Spinal cord (tissue), 10 donors: ENCODE data around the gene UBXN7. TPM values are rescaled to one million over a fixed set of nuclear protein-coding genes. Genes with fewer than 3 reads are reported as not detected.
"Not testable (repeated sequence)": the region's sequence is repeated elsewhere in the genome, so short reads cannot be mapped to it uniquely, and the experiment has no call there.

Source experiments
- DNase-seq, 6 donors: peaks; one replicate each; pipeline versions ENCODE4 v3.0.0 to v3.0.0-alpha.2; 2013 to 2015; ENCODE audit warnings: low spot score in 6 of 6, low read depth in 4 of 6
- H3K27ac ChIP-seq: one replicate; pipeline ENCODE4 v1.5.1; 2013; ENCODE audit warnings: low read depth, low read length, control low read depth
- H3K27me3 ChIP-seq: one replicate; pipeline ENCODE4 v1.6.1; 2013; ENCODE audit warnings: low read length; ENCODE audit not compliant: control insufficient read depth, insufficient read depth
- H3K36me3 ChIP-seq: one replicate; pipeline ENCODE4 v1.6.1; 2013; ENCODE audit warnings: low read length; ENCODE audit not compliant: control insufficient read depth, insufficient read depth
- H3K4me1 ChIP-seq: one replicate; pipeline ENCODE4 v1.6.1; 2013; ENCODE audit warnings: low read length; ENCODE audit not compliant: control insufficient read depth, insufficient read depth
- H3K4me3 ChIP-seq: one replicate; pipeline ENCODE4 v1.5.1; 2013; ENCODE audit warnings: low read depth, low read length, control low read depth
- H3K9me3 ChIP-seq: one replicate; pipeline ENCODE4 v1.6.1; 2013; ENCODE audit warnings: low read length; ENCODE audit not compliant: control insufficient read depth, insufficient read depth
- WGBS: methylation state at CpG from one replicate; pipeline ENCODE4 v1.1.5; 2013; ENCODE audit warnings: missing lambda C conversion rate; ENCODE audit not compliant: insufficient coverage; 5-methylcytosine and 5-hydroxymethylcytosine counted together
- polyA plus RNA-seq, 2 donors: library from polyadenylated mRNA; unstranded; fragments of 120-200 nt; gene quantifications; one replicate each; pipeline ENCODE4 v1.2.1, GENCODE V29; 2013; ENCODE audit not compliant: insufficient read length in 2 of 2
- total RNA-seq, 2 donors: library from RNA; depleted of rRNA in 1 of 2; stranded (reverse); fragments of 120-200 nt in 1 of 2; fragments of >200 nt in 1 of 2; gene quantifications; one replicate each; pipeline versions ENCODE4 v1.2.3 to v1.2.4, GENCODE V29; 2013 to 2014
- donor health status: healthy.

The UBXN7 gene
- total and polyA plus RNA-seq, 4 donors: 21.8 to 43.4 (median 26.6) TPM

GRCh38 chr3:196350067-196350466 lies 82.2 kb downstream of the UBXN7 start:
- no peak overlapping the region for H3K27ac ChIP-seq
- no peaks in the 10 kb centered on the region for H3K9me3 ChIP-seq
- DNase-seq: no peak
- no peaks in the 10 kb centered on the region for H3K4me1 ChIP-seq
- no peaks in the 10 kb centered on the region for H3K36me3 ChIP-seq
- no peak overlapping the region for H3K4me3 ChIP-seq
- H3K27me3 ChIP-seq: no peaks in the 10 kb centered on the region

GRCh38 chr3:196348698-196349097 lies 83.5 kb downstream of the UBXN7 start:
- no peaks in the 10 kb centered on the region for H3K9me3 ChIP-seq
- no peak overlapping the region for H3K4me3 ChIP-seq
- no peaks in the 10 kb centered on the region for H3K27me3 ChIP-seq
- H3K4me1 ChIP-seq: no peaks in the 10 kb centered on the region
- no peak for DNase-seq
- H3K36me3 ChIP-seq: no peaks in the 10 kb centered on the region
- H3K27ac ChIP-seq: no peak overlapping the region
- 100% methylated on average over 1 of the region's 3 CpGs for WGBS

GRCh38 chr3:196344663-196345062 lies 87.6 kb downstream of the UBXN7 start:
- Histone ChIP-seq H3K36me3 (no peaks in the 10 kb centered on the region), H3K4me1 (no peaks in the 10 kb centered on the region), H3K27me3 (no peaks in the 10 kb centered on the region), H3K27ac (no peak overlapping the region), H3K4me3 (no peak overlapping the region), H3K9me3 (no peaks in the 10 kb centered on the region)
- WGBS: 83% methylated on average over 2 of the region's 4 CpGs
- DNase-seq: no peak

- H3K27ac ChIP-seq, DNase-seq, H3K9me3 ChIP-seq, H3K27me3 ChIP-seq, H3K4me3 ChIP-seq, H3K36me3 ChIP-seq, H3K4me1 ChIP-seq: not testable (repeated sequence)
- 97% methylated on average over 11 of the region's 14 CpGs for WGBS
These were observed 88.3 kb downstream of the UBXN7 start for GRCh38 chr3:196343917-196344316.

GRCh38 chr3:196341137-196341536 lies 91.1 kb downstream of the UBXN7 start:
- H3K27ac ChIP-seq: no peak overlapping the region
- H3K4me1 ChIP-seq: no peaks in the 10 kb centered on the region
- no peak for DNase-seq
- no peaks in the 10 kb centered on the region for H3K27me3 ChIP-seq
- no peaks in the 10 kb centered on the region for H3K9me3 ChIP-seq
- no peaks in the 10 kb centered on the region for H3K36me3 ChIP-seq
- WGBS: 100% methylated on average over 1 of the region's 7 CpGs
- H3K4me3 ChIP-seq: no peak overlapping the region

GRCh38 chr3:196340466-196340865 lies 91.8 kb downstream of the UBXN7 start:
- WGBS: no CpG with 5 or more reads among the region's 2 CpGs
- no peak for DNase-seq

GRCh38 chr3:196339493-196340254 lies 92.6 kb downstream of the UBXN7 start:
- WGBS: 95% methylated on average over 10 of the region's 21 CpGs
- no peak for DNase-seq

More at GRCh38 chr3:196340466-196340865, 91.8 kb downstream of the UBXN7 start:
- no peaks in the 10 kb centered on the region for H3K9me3 ChIP-seq
- no peak overlapping the region for H3K4me3 ChIP-seq
- no peaks in the 10 kb centered on the region for H3K36me3 ChIP-seq
- no peaks in the 10 kb centered on the region for H3K27me3 ChIP-seq
- H3K4me1 ChIP-seq: no peaks in the 10 kb centered on the region
- H3K27ac ChIP-seq: no peak overlapping the region

GRCh38 chr3:196339044-196339443 lies 93.2 kb downstream of the UBXN7 start:
- no peak for DNase-seq
- no peak overlapping the region for H3K27ac ChIP-seq
- H3K36me3 ChIP-seq: no peaks in the 10 kb centered on the region
- H3K27me3 ChIP-seq: no peaks in the 10 kb centered on the region
- WGBS: 100% methylated on average over 3 of the region's 6 CpGs
- H3K4me1 ChIP-seq: no peaks in the 10 kb centered on the region
- no peaks in the 10 kb centered on the region for H3K9me3 ChIP-seq
- no peak overlapping the region for H3K4me3 ChIP-seq

More at GRCh38 chr3:196339493-196340254, 92.6 kb downstream of the UBXN7 start:
- H3K4me3 ChIP-seq: no peak overlapping the region
- no peaks in the 10 kb centered on the region for H3K27me3 ChIP-seq
- H3K27ac ChIP-seq: no peak overlapping the region
- H3K9me3 ChIP-seq: no peaks in the 10 kb centered on the region
- no peaks in the 10 kb centered on the region for H3K36me3 ChIP-seq
- no peaks in the 10 kb centered on the region for H3K4me1 ChIP-seq

GRCh38 chr3:196336319-196337145 lies 95.7 kb downstream of the UBXN7 start:
- no peak overlapping the region for H3K27ac ChIP-seq
- H3K4me1 ChIP-seq: no peaks in the 10 kb centered on the region
- H3K27me3 ChIP-seq: no peaks in the 10 kb centered on the region
- H3K36me3 ChIP-seq: no peaks in the 10 kb centered on the region
- no peak overlapping the region for H3K4me3 ChIP-seq
- WGBS: 89% methylated on average over 6 of the region's 17 CpGs
- no peak for DNase-seq
- no peaks in the 10 kb centered on the region for H3K9me3 ChIP-seq
